Fibroblast of villous mesenchyme (primary cell): ENCODE data around the gene PES1. TPM values are rescaled to one million over a fixed set of nuclear protein-coding genes. Genes with fewer than 3 reads are reported as not detected.

Experiments
- DNase-seq: peaks from one replicate; pipeline ENCODE4 v3.0.0-alpha.2; 2010; ENCODE audit warnings: low read depth
- H3K4me3 ChIP-seq: 2 replicates; pipeline ENCODE4 v1.5.1; 2011; ENCODE audit warnings: low read depth, mild to moderate bottlenecking, low read length
- CTCF ChIP-seq: IDR thresholded peaks from 2 replicates; pipeline ENCODE4 v1.5.1; 2012; ENCODE audit warnings: low read depth, mild to moderate bottlenecking, low read length; ENCODE audit not compliant: insufficient read depth
- total RNA-seq: library from RNA; depleted of rRNA; stranded (reverse); fragments of >200 nt; gene quantifications from 2 replicates; pipeline ENCODE4 v1.2.3, GENCODE V29; 2012

Gene PES1
- total RNA-seq: 51.4 and 57.3 TPM in 2 replicates

GRCh38 chr22:30591588-30592359 lies at the start of gene PES1:
TSS of gene PES1 (minus strand) at chr22:30591910. CDS start at chr22:30591833, 77 bp downstream.
- H3K4me3 ChIP-seq: peak within 1 kb of the TSS; percentile 96
- no peak for TF ChIP-seq CTCF
- DNase-seq: peak; percentile 99

DNA sequence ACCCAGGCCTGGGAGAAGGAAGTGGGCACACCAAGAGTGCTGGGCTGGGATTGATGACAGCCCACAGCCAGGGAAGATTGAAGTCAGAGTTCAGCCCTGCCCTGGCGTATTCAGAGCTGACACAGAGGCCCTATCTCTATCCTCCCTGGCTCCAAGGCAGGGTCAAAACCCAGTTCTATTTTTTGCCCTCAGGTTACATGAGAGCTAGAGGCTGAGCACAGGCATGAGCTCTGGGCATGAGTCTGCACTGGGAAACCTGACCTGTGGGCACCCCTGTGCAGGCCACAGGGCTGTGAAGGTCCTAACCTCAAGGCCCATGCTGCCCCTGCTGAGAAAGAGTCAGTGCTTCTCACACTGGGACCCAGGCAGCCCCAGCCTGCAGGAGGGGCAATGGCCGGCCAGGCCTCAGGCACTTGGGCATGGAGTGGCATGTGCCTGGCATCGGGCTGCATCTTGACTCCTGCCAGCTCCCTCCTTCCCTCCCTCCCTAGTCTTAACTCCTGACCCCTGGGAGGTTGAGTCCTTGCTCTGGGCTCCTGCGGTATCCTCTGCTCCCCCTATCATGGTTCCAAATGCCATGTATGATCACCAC lies 49.2 kb upstream of the PES1 start:
- TF ChIP-seq CTCF: no peak
- no peak for DNase-seq
- H3K4me3 ChIP-seq: no peak overlapping the region

GRCh38 chr22:30640361-30640760 lies 48.7 kb upstream of the PES1 start:
- H3K4me3 ChIP-seq: no peak overlapping the region
- no peak for DNase-seq
- no peak for TF ChIP-seq CTCF

DNA sequence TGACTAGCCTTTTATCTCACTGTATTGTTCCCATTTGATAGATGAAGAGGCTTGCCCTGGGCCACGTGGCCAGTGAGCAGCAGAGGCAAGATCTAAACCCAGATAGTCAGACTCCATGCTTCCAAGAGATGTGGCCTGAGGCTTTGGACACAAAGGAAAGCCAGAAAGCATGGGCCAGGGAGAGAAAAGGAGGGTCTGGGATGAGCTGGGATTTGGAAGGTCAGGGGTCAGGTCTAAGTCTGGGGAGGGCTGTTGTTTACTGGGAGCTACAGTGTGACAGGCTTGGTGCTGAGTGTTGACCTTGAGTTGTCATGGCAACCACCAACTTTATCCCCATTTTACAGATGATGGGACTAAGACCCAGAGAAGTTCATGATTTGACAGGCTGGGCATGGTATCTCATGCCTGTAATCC lies 46.0 kb upstream of the PES1 start:
- no peak for TF ChIP-seq CTCF
- no peak for DNase-seq
- H3K4me3 ChIP-seq: no peak overlapping the region

DNA sequence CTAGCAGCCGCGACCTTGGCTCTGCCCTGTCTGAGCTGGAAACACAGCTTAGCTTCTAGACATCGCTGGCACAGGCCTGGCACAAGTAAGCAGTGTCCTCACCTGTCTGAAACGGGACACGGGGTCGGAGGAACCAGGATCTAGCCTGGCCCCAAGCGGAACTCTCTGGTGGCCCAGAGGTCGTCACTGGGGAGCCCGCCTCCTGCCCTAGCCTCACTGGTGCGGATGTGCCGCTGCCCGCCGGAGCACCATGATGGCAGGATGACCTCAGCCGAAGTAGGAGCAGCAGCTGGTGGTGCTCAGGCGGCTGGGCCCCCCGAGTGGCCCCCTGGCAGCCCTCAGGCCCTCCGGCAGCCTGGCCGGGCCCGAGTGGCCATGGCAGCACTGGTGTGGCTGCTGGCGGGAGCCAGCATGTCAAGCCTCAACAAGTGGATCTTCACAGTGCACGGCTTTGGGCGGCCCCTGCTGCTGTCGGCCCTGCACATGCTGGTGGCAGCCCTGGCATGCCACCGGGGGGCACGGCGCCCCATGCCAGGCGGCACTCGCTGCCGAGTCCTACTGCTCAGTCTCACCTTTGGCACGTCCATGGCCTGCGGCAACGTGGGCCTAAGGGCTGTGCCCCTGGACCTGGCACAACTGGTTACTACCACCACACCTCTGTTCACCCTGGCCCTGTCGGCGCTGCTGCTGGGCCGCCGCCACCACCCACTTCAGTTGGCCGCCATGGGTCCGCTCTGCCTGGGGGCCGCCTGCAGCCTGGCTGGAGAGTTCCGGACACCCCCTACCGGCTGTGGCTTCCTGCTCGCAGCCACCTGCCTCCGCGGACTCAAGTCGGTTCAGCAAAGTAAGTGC lies 44.7 kb upstream of the PES1 start:
- peak; percentile 12 for DNase-seq
- peak overlapping the region; percentile 65 for H3K4me3 ChIP-seq
- no peak for TF ChIP-seq CTCF

DNA sequence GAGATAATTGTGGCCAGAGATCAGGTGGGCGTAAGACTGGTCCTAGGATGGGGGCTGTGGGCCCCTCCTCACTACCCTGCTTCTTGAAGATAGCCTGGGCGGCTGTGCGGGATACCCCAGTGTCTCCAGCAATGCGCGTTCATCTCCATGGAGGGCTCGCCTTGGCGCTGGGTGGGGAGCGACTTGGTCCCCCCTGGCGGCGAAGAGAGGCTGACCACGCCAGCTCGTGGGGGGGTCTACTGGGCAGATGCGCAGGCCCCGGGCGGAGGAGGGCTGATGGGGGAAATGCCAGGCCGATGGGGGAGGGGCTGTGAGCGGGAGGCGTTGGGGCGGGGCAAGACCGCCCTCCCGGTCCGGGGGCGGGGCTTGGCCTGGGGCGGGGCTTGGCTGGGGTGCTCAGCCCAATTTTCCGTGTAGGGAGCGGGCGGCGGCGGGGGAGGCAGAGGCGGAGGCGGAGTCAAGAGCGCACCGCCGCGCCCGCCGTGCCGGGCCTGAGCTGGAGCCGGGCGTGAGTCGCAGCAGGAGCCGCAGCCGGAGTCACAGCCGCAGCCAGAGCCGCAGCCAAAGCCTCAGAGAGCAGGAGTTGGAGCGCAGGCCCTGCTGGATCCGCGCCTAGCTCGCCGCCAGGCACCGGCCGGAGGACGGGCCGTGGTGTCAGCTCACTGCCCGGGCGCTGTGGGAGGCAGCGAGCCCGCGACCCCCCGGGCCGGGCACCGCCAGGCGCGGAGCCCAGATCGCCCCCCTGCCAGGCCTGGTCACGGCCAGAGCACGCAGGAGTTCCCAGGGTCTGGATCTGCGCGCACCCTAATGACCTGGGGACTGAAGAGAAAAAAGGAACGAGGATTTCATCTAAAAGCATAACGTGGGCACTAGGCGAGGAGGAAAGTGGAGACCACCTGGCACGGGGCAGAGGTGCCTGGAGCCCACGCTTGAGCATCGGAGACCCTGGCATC lies 43.8 kb upstream of the PES1 start, which contains the start of gene SLC35E4:
Gene SLC35E4 (plus strand): TSS at position 509 of the 953 bp plus-strand sequence. CDS start 670 bp downstream, outside the sequence.
- TF ChIP-seq CTCF: peak; percentile 33
- peak within 1 kb of the TSS; percentile 65 for H3K4me3 ChIP-seq
- peak; percentile 90 for DNase-seq
